ENCODE results near the gene C2orf69.

- no peak for TF ChIP-seq CTCF (IDR thresholded peaks at IDR 0.05; ENCODE audit: insufficient read depth, low read depth, low read length)
- TF ChIP-seq EZH2 (IDR thresholded peaks at IDR 0.05; ENCODE audit: insufficient read depth, low read length) = no peak
These were observed 46.9 kb downstream of the C2orf69 start for GRCh38 chr2:199958014-199958413.

All from astrocyte (in vitro differentiated cells and primary cell).